Limb (tissue), 2 donors: ENCODE data around the gene ADNP2.

Experiments used
- DNase-seq, 2 donors: peaks; one replicate each; pipeline ENCODE4 v3.0.0-alpha.2; 2016; ENCODE audit errors: extremely low spot score in 2 of 2

ADNP2 gene

GRCh38 chr18:80105369-80106167 lies 3.5 kb upstream of the ADNP2 start:
- no peak for DNase-seq

GRCh38 chr18:80106482-80107051 lies 2.5 kb upstream of the ADNP2 start:
- no peak for DNase-seq

GRCh38 chr18:80107426-80107825 lies 1.6 kb upstream of the ADNP2 start:
- no peak for DNase-seq

GRCh38 chr18:80108121-80108536 lies 933 bp upstream of the ADNP2 start:
- peak in 1 of 2 donors; percentile 42 for DNase-seq

GRCh38 chr18:80109676-80110078 lies 615 bp downstream of the ADNP2 start:
- peak; percentile 13 to 78 for DNase-seq

- no peak for DNase-seq
Observed at GRCh38 chr18:80112624-80113248, 3.7 kb downstream of the ADNP2 start.

GRCh38 chr18:80115035-80115434 lies 6.0 kb downstream of the ADNP2 start:
- DNase-seq = no peak

- no peak for DNase-seq
Observed at GRCh38 chr18:80119111-80119510, 10.0 kb downstream of the ADNP2 start.

- DNase-seq = no peak
Observed at GRCh38 chr18:80120932-80121331, 11.9 kb downstream of the ADNP2 start.

- no peak for DNase-seq
Observed at GRCh38 chr18:80124131-80124530, 15.1 kb downstream of the ADNP2 start.

GRCh38 chr18:80126797-80127196 lies 17.7 kb downstream of the ADNP2 start:
- no peak for DNase-seq

GRCh38 chr18:80127635-80128034 lies 18.6 kb downstream of the ADNP2 start:
- DNase-seq = no peak

GRCh38 chr18:80129672-80130367 lies 20.8 kb downstream of the ADNP2 start:
- no peak for DNase-seq

GRCh38 chr18:80130555-80130954 lies 21.5 kb downstream of the ADNP2 start:
- DNase-seq = no peak

- DNase-seq = no peak
Observed at GRCh38 chr18:80132180-80132812, 23.2 kb downstream of the ADNP2 start.

- no peak for DNase-seq
Observed at GRCh38 chr18:80133124-80133523, 24.1 kb downstream of the ADNP2 start.

- no peak for DNase-seq
Observed at GRCh38 chr18:80135136-80135535, 26.1 kb downstream of the ADNP2 start.

GRCh38 chr18:80136679-80137078 lies 27.6 kb downstream of the ADNP2 start:
- no peak for DNase-seq

GRCh38 chr18:80137137-80137536 lies 28.1 kb downstream of the ADNP2 start:
- DNase-seq = no peak

GRCh38 chr18:80137976-80138375 lies 28.9 kb downstream of the ADNP2 start:
- DNase-seq = no peak

GRCh38 chr18:80140455-80140985 lies 31.5 kb downstream of the ADNP2 start:
- no peak for DNase-seq
